SK-N-SH treated with all-trans-retinoic acid at 6 μM for 48 hours (cell line): ENCODE measurements around the gene CHAC2.

Experiments
- CSDC2 ChIP-seq: fragments of 250-450 bp; sonication (Bioruptor Pico); IDR thresholded peaks from 2 replicates; pipeline ENCODE4 v1.5.0; 2020; ENCODE audit warnings: mild to moderate bottlenecking, moderate library complexity
- ESRRG ChIP-seq: fragments of 250-450 bp; sonication (Bioruptor Pico); IDR thresholded peaks from 2 replicates; pipeline ENCODE4 v1.6.1; 2021; ENCODE audit warnings: mild to moderate bottlenecking
- OSR1 ChIP-seq: fragments of 250-450 bp; sonication (Bioruptor Pico); IDR thresholded peaks from 2 replicates; pipeline ENCODE4 v1.8.0; 2022; ENCODE audit warnings: moderate library complexity, mild to moderate bottlenecking, inconsistent platforms
- RARB ChIP-seq: fragments of 250-450 bp; sonication (Bioruptor Pico); IDR thresholded peaks from 2 replicates; pipeline ENCODE4 v1.8.0; 2021; ENCODE audit warnings: mild to moderate bottlenecking, moderate library complexity
- SNAI2 ChIP-seq: fragments of 250-450 bp; sonication (Bioruptor Pico); IDR thresholded peaks from 2 replicates; pipeline ENCODE4 v1.5.0; 2020; ENCODE audit warnings: mild to moderate bottlenecking, moderate library complexity
- ZFP30 ChIP-seq: fragments of 450-650 bp; formaldehyde crosslinking; IDR thresholded peaks from 2 replicates; pipeline ENCODE4 v1.5.0; 2022; ENCODE audit warnings: mild to moderate bottlenecking, moderate library complexity
- ZNF565 ChIP-seq: fragments of 450-650 bp; formaldehyde crosslinking; conservative IDR thresholded peaks from 2 replicates; pipeline ENCODE4 v1.5.0; 2020; ENCODE audit warnings: low read depth, mild to moderate bottlenecking, moderate library complexity
- TF ChIP-seq, protein P1 (sequence below): fragments of 250-450 bp; sonication (Bioruptor Pico); IDR thresholded peaks from 2 replicates; pipeline ENCODE4 v1.8.0; 2020; ENCODE audit warnings: mild to moderate bottlenecking, moderate library complexity, borderline replicate concordance

DNA sequence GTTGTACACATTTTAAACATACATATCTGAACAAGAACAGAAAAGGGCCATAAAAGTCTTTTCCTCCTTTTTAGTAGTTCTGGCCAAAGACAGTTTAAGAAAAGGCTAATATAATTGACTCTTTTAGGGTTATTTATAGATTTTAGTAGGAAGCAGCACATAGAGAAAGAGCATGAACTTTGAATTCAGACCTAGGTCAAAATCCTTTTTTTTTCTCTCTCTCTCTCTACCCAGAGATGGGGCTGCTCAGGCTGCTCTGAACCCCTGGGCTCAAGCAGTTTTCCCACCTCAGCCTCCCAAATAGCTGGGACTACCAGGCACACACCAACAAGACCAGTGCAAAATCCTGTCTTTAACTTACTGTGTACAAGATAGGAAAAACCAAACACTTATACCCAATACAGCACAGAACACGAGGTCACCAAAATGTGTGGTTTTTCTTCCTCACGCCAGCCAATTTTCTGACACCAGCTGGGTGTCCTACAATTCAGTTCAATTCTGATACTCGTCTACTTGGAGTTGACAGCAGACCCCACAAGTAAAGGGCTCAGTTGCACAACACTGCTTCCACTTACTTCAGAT, 51.3 kb downstream of the CHAC2 start:
- TF ChIP-seq, protein P1, sequence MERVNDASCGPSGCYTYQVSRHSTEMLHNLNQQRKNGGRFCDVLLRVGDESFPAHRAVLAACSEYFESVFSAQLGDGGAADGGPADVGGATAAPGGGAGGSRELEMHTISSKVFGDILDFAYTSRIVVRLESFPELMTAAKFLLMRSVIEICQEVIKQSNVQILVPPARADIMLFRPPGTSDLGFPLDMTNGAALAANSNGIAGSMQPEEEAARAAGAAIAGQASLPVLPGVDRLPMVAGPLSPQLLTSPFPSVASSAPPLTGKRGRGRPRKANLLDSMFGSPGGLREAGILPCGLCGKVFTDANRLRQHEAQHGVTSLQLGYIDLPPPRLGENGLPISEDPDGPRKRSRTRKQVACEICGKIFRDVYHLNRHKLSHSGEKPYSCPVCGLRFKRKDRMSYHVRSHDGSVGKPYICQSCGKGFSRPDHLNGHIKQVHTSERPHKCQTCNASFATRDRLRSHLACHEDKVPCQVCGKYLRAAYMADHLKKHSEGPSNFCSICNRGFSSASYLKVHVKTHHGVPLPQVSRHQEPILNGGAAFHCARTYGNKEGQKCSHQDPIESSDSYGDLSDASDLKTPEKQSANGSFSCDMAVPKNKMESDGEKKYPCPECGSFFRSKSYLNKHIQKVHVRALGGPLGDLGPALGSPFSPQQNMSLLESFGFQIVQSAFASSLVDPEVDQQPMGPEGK (CRISPR knock-in tag), result no peak
- TF ChIP-seq ZFP30 (CRISPR knock-in tag), result no peak
- no peak for TF ChIP-seq ESRRG (CRISPR knock-in tag)
- no peak for TF ChIP-seq SNAI2 (CRISPR knock-in tag)
- no peak for TF ChIP-seq RARB
- TF ChIP-seq OSR1 (CRISPR knock-in tag), result no peak
- no peak for TF ChIP-seq ZNF565 (CRISPR knock-in tag)
- TF ChIP-seq CSDC2 (CRISPR knock-in tag), result no peak
